ENCODE results near the gene S100A1. TPM values are rescaled to one million over a fixed set of nuclear protein-coding genes. Genes with fewer than 3 reads are reported as not detected.

The S100A1 gene
- total RNA-seq, 1 experiment from 2014 or later = not detected

DNA sequence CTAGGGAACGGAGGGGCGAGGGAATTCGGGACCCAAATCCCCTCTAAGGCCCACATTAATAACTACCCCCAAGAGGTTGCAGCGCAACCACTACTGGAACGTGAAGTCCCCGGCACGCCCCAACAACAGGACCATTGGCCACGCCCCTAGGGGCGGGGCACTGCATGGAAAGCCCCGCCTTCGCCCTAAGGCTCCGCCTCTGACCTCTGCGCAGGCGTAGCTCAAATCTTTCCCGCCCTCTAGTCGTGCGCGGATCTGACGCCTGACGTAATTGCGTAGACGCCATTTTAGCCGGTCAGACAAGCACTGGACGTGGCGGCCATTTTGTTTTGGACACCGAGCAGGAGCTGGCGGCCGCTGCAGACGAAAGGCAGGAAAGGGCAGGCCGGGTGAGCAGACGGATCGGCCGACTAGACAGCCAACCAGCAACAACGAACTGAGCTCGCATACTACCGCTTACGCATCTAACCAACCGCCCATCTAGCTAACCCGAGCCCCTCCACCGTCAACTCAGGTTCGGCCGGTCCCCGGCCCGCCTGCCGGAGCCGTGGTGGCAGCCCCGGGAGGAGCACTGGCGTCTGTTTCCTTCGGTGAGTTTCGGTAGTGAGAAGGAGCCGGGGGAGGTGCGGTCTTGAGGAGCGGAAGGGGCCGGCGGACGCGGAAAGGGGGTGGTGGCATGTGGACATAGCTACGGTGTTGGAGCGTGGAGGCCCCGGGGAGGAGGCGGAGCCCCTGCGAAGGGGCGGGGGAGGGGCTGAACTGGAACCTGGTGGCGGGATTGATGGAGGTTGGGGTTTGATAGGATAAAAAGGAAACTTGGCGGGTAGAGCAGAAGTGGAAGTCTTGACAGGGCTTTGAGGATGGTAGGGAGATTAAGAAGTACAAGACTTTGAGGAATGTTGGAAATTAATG, 5.8 kb downstream of the S100A1 start, which contains the start of gene CHTOP:
Gene CHTOP, plus strand, starts transcription at position 313 of the 912 bp plus-strand sequence. CDS start 2,523 bp downstream, outside the sequence.
- peak within 1 kb of the TSS; percentile 91 for H3K56ac ChIP-seq (ENCODE audit: insufficient read length, low read depth, low read length)
- no peaks in the 10 kb centered on the region for H3K4me1 ChIP-seq (ENCODE audit: insufficient read depth, low read length)
- H2BK120ac ChIP-seq (ENCODE audit: low read depth, low read length, poor library complexity, severe bottlenecking) = peak within 1 kb of the TSS; percentile 99
- H3K4me1 Mint-ChIP-seq = peaks cover 20 to 22% of the 10 kb centered on the region in 2 experiments
- peak within 1 kb of the TSS; percentile 92; the same call in 1 of the 2 replicates for H3K4ac ChIP-seq (ENCODE audit: low read depth, low read length)
- H2AFZ ChIP-seq (ENCODE audit: low read length) = no peak within 1 kb of the TSS
- peak within 1 kb of the TSS; percentile 100 for H3K9ac ChIP-seq (ENCODE audit: extremely low read depth, insufficient read length, low read length)
- H3K27ac ChIP-seq (ENCODE audit: insufficient read length, low read depth, low read length) = peak within 1 kb of the TSS; percentile 97
- H3K27ac Mint-ChIP-seq = peak within 1 kb of the TSS; percentile 100
- no peak within 1 kb of the TSS for H2BK20ac ChIP-seq (ENCODE audit: low read depth, low read length, poor library complexity, severe bottlenecking)
- H2BK15ac ChIP-seq (ENCODE audit: low read depth, low read length) = 0 out of 2 replicates have a peak within 1 kb of the TSS, but pooled peaks have one; percentile 82
- peak within 1 kb of the TSS; percentile 99 for H4K5ac ChIP-seq (ENCODE audit: insufficient read length, low read depth, low read length)
- peak within 1 kb of the TSS; percentile 100 for H3K14ac ChIP-seq (ENCODE audit: insufficient read depth, low read length)
- peaks cover 0 to 3% of the 10 kb centered on the region in 2 experiments; a peak in 1 of 5 replicates for H3K9me3 Mint-ChIP-seq
- peak within 1 kb of the TSS; percentile 97 for H4K8ac ChIP-seq (replicated peaks; ENCODE audit: insufficient read length, low read depth, low read length)
- TF ChIP-seq, protein P1, sequence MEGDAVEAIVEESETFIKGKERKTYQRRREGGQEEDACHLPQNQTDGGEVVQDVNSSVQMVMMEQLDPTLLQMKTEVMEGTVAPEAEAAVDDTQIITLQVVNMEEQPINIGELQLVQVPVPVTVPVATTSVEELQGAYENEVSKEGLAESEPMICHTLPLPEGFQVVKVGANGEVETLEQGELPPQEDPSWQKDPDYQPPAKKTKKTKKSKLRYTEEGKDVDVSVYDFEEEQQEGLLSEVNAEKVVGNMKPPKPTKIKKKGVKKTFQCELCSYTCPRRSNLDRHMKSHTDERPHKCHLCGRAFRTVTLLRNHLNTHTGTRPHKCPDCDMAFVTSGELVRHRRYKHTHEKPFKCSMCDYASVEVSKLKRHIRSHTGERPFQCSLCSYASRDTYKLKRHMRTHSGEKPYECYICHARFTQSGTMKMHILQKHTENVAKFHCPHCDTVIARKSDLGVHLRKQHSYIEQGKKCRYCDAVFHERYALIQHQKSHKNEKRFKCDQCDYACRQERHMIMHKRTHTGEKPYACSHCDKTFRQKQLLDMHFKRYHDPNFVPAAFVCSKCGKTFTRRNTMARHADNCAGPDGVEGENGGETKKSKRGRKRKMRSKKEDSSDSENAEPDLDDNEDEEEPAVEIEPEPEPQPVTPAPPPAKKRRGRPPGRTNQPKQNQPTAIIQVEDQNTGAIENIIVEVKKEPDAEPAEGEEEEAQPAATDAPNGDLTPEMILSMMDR (conservative IDR thresholded peaks at IDR 0.05) = no peak
- H3K79me2 ChIP-seq (ENCODE audit: insufficient read depth, low read length) = peaks cover 4% of the 10 kb centered on the region; the same call in 1 of the 2 replicates
- peak; percentile 98 for DNase-seq
- no peak within 1 kb of the TSS for H2AK5ac ChIP-seq (ENCODE audit: insufficient read length, low read length)
- peaks cover 28 to 49% (median 42%) of the 10 kb centered on the region in 3 experiments for H3K36me3 Mint-ChIP-seq (ENCODE audit: insufficient read depth in 1 of 3, low read depth in 3 of 3)
- H2BK12ac ChIP-seq (ENCODE audit: insufficient read length, low read depth, low read length) = peak within 1 kb of the TSS; percentile 94
- peak within 1 kb of the TSS; percentile 69 for H3K4me2 ChIP-seq (ENCODE audit: insufficient read depth, insufficient read length, low read length)
- H4K20me1 ChIP-seq (ENCODE audit: control insufficient read depth, insufficient read depth, insufficient read length) = no peaks in the 10 kb centered on the region
- peak within 1 kb of the TSS; percentile 98 for H4K91ac ChIP-seq (ENCODE audit: insufficient read length, low read depth, low read length)
- WGBS (ENCODE audit: extremely low coverage, insufficient read length, low lambda C conversion rate) = no CpG with 5 or more reads among the region's 65 CpGs
- peak within 1 kb of the TSS; percentile 100 for H3K18ac ChIP-seq (ENCODE audit: insufficient read length, low read depth, low read length)
- peak within 1 kb of the TSS; percentile 93 to 99 for H3K4me3 Mint-ChIP-seq
- no peak within 1 kb of the TSS for H3K23ac ChIP-seq (ENCODE audit: insufficient read length, low read depth, low read length)
- H3K23me2 ChIP-seq (ENCODE audit: insufficient read length, low read depth, low read length, poor library complexity, severe bottlenecking) = peaks cover 12% of the 10 kb centered on the region
- H2BK5ac ChIP-seq (ENCODE audit: insufficient read length, low read length) = peak within 1 kb of the TSS; percentile 99
- H3K9me3 ChIP-seq (ENCODE audit: control insufficient read depth, low read depth, low read length) = no peaks in the 10 kb centered on the region
- H3K79me1 ChIP-seq (ENCODE audit: insufficient read depth, low read depth, low read length, poor library complexity, severe bottlenecking) = no peaks in the 10 kb centered on the region
- no peaks in the 10 kb centered on the region for H3K27me3 Mint-ChIP-seq (ENCODE audit: low read depth)
- H3T11ph ChIP-seq (ENCODE audit: low read length) = peak within 1 kb of the TSS; percentile 94
- no peaks in the 10 kb centered on the region for H3K27me3 ChIP-seq (ENCODE audit: insufficient read depth, low read length)

Measured in H9 (cell line).